ENCODE data around the gene SPINK4. TPM values are rescaled to one million over a fixed set of nuclear protein-coding genes. Genes with fewer than 3 reads are reported as not detected.

SPINK4 gene
- total RNA-seq, 1 donor, result not detected

- peak; percentile 37 for DNase-seq (ENCODE audit: low read depth)
Measured at GRCh38 chr9:33234511-33235467, 5.2 kb upstream of the SPINK4 start.

DNA sequence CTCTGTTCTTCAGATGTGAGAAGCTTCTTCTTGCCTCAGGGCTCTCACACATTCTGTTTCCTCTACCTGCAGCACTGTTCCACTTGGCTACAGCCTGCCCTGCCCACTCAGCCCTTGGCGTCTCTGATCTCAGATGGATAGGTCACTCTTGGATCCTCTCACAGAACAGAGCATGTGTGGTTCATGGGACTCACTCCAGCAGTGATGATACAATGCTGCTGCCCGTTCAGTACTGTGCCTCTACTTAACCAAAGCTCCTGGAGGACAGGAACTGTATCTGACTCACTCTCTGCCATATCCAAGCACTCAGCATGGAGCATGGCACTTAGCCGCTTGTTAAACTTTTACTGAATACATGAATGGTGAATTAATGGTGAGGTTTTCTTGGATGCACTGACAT lies 3.4 kb upstream of the SPINK4 start:
- H3K4me3 ChIP-seq (ENCODE audit: low read depth, low read length), result no peak overlapping the region
- TF ChIP-seq CTCF (IDR thresholded peaks at IDR 0.05; ENCODE audit: insufficient read depth, low read length), result no peak
- peak; percentile 25 for DNase-seq (ENCODE audit: low read depth)

More at GRCh38 chr9:33234511-33235467, 5.2 kb upstream of the SPINK4 start:
- no peak overlapping the region for H3K4me3 ChIP-seq (ENCODE audit: low read depth, low read length)
- no peak for TF ChIP-seq CTCF (IDR thresholded peaks at IDR 0.05; ENCODE audit: insufficient read depth, low read length)

GRCh38 chr9:33241298-33241697 lies 1.3 kb downstream of the SPINK4 start:
- no peak for TF ChIP-seq CTCF (IDR thresholded peaks at IDR 0.05; ENCODE audit: insufficient read depth, low read length)
- DNase-seq (ENCODE audit: low read depth), result no peak
- no peak overlapping the region for H3K4me3 ChIP-seq (ENCODE audit: low read depth, low read length)

GRCh38 chr9:33242609-33243134 lies 2.7 kb downstream of the SPINK4 start:
- DNase-seq (ENCODE audit: low read depth), result no peak
- TF ChIP-seq CTCF (IDR thresholded peaks at IDR 0.05; ENCODE audit: insufficient read depth, low read length), result no peak

GRCh38 chr9:33244137-33244784 lies 4.3 kb downstream of the SPINK4 start:
- TF ChIP-seq CTCF (IDR thresholded peaks at IDR 0.05; ENCODE audit: insufficient read depth, low read length), result no peak
- DNase-seq (ENCODE audit: low read depth), result no peak
- no peak overlapping the region for H3K4me3 ChIP-seq (ENCODE audit: low read depth, low read length)

More at GRCh38 chr9:33242609-33243134, 2.7 kb downstream of the SPINK4 start:
- H3K4me3 ChIP-seq (ENCODE audit: low read depth, low read length), result no peak overlapping the region

DNA sequence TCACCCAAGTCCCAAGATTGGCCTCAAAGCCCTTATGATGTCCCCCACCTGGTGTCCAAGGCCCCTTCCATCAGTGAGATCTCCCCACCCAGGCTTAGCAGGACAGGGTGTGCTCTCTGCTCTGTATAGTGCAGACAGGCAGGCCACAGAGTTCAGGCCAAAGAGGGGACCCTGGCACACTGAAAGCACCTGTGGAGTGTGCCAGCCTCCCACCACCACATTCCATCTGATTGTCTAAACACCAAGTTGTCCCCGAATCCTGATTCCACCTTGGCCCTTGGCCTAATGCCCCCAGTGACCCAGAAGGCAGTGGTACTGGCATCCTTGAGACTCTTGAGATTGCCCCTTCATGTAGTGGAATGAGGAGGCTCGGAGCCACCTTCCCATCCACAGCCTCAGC lies 5.4 kb downstream of the SPINK4 start:
- TF ChIP-seq CTCF (IDR thresholded peaks at IDR 0.05; ENCODE audit: insufficient read depth, low read length), result no peak
- H3K4me3 ChIP-seq (ENCODE audit: low read depth, low read length), result no peak overlapping the region
- no peak for DNase-seq (ENCODE audit: low read depth)
